Activated naive CD4-positive, alpha-beta T cell treated with anti-CD3 and anti-CD28 coated beads, Interleukin-2, amount 50 U/mL, for 24 hours (primary cell): Measurements from ENCODE around the gene TAS1R3.

Experiments
- H3K27ac Mint-ChIP-seq: one replicate; pipeline ENCODE4 v1.8.0; 2021; ENCODE audit warnings: mild to moderate bottlenecking, mixed read lengths
- H3K27me3 Mint-ChIP-seq: one replicate; pipeline ENCODE4 v1.8.0; 2021; ENCODE audit warnings: mixed read lengths
- H3K36me3 Mint-ChIP-seq: one replicate; pipeline ENCODE4 v1.8.0; 2021; ENCODE audit warnings: mixed read lengths
- H3K4me1 Mint-ChIP-seq: one replicate; pipeline ENCODE4 v1.8.0; 2021; ENCODE audit warnings: mixed read lengths
- H3K4me3 Mint-ChIP-seq: one replicate; pipeline ENCODE4 v1.8.0; 2021; ENCODE audit warnings: mild to moderate bottlenecking, mixed read lengths
- H3K9me3 Mint-ChIP-seq: one replicate; pipeline ENCODE4 v1.8.0; 2021; ENCODE audit warnings: mixed read lengths

The TAS1R3 gene

GRCh38 chr1:1371746-1372711 is 40.9 kb downstream of the TAS1R3 start:
- no peak overlapping the region for H3K27ac Mint-ChIP-seq
- H3K4me3 Mint-ChIP-seq = peak overlapping the region; percentile 68
- H3K27me3 Mint-ChIP-seq = no peaks in the 10 kb centered on the region
- no peaks in the 10 kb centered on the region for H3K36me3 Mint-ChIP-seq
- no peaks in the 10 kb centered on the region for H3K9me3 Mint-ChIP-seq
- peaks cover 17% of the 10 kb centered on the region for H3K4me1 Mint-ChIP-seq

GRCh38 chr1:1373051-1373814 is 42.2 kb downstream of the TAS1R3 start:
- H3K36me3 Mint-ChIP-seq = no peaks in the 10 kb centered on the region
- H3K9me3 Mint-ChIP-seq = no peaks in the 10 kb centered on the region
- no peak overlapping the region for H3K27ac Mint-ChIP-seq
- peaks cover 17% of the 10 kb centered on the region for H3K4me1 Mint-ChIP-seq
- H3K4me3 Mint-ChIP-seq = peak overlapping the region; percentile 93
- no peaks in the 10 kb centered on the region for H3K27me3 Mint-ChIP-seq

GRCh38 chr1:1373815-1374588 is 42.9 kb downstream of the TAS1R3 start:
- Mint-ChIP-seq H3K9me3 (no peaks in the 10 kb centered on the region), H3K4me1 (peaks cover 17% of the 10 kb centered on the region), H3K36me3 (no peaks in the 10 kb centered on the region), H3K27me3 (no peaks in the 10 kb centered on the region), H3K4me3 (peak overlapping the region; percentile 93), H3K27ac (peak overlapping the region; percentile 30)

GRCh38 chr1:1374589-1374928 is 43.5 kb downstream of the TAS1R3 start:
- no peaks in the 10 kb centered on the region for H3K9me3 Mint-ChIP-seq
- peak overlapping the region; percentile 93 for H3K4me3 Mint-ChIP-seq
- H3K27me3 Mint-ChIP-seq = no peaks in the 10 kb centered on the region
- no peak overlapping the region for H3K27ac Mint-ChIP-seq
- H3K36me3 Mint-ChIP-seq = no peaks in the 10 kb centered on the region
- H3K4me1 Mint-ChIP-seq = peaks cover 17% of the 10 kb centered on the region

GRCh38 chr1:1374929-1375662 is 44.0 kb downstream of the TAS1R3 start, which contains the start of gene AURKAIP1:
Gene AURKAIP1, minus strand, starts transcription at chr1:1375207. Its CDS starts 451 bp downstream, at chr1:1374756.
- Mint-ChIP-seq H3K9me3 (no peaks in the 10 kb centered on the region), H3K27ac (peak within 1 kb of the TSS; percentile 98), H3K27me3 (no peaks in the 10 kb centered on the region), H3K4me3 (peak within 1 kb of the TSS; percentile 93), H3K4me1 (peaks cover 16% of the 10 kb centered on the region), H3K36me3 (no peaks in the 10 kb centered on the region)

- Mint-ChIP-seq H3K4me1 (peaks cover 13% of the 10 kb centered on the region), H3K36me3 (no peaks in the 10 kb centered on the region), H3K9me3 (no peaks in the 10 kb centered on the region), H3K27me3 (no peaks in the 10 kb centered on the region), H3K27ac (peak overlapping the region; percentile 59), H3K4me3 (peak overlapping the region; percentile 93)
Observed at GRCh38 chr1:1376551-1377226, 45.6 kb downstream of the TAS1R3 start.

GRCh38 chr1:1377540-1378205 is 46.6 kb downstream of the TAS1R3 start:
- Mint-ChIP-seq H3K36me3 (no peaks in the 10 kb centered on the region), H3K4me3 (no peak overlapping the region), H3K4me1 (peaks cover 9% of the 10 kb centered on the region), H3K27ac (no peak overlapping the region), H3K27me3 (no peaks in the 10 kb centered on the region), H3K9me3 (no peaks in the 10 kb centered on the region)

- Mint-ChIP-seq H3K36me3 (no peaks in the 10 kb centered on the region), H3K27ac (no peak overlapping the region), H3K27me3 (no peaks in the 10 kb centered on the region), H3K9me3 (no peaks in the 10 kb centered on the region), H3K4me3 (no peak overlapping the region), H3K4me1 (no peaks in the 10 kb centered on the region)
Observed at GRCh38 chr1:1380860-1381259, 49.8 kb downstream of the TAS1R3 start.

GRCh38 chr1:1381294-1381693 is 50.2 kb downstream of the TAS1R3 start:
- Mint-ChIP-seq H3K36me3 (no peaks in the 10 kb centered on the region), H3K9me3 (no peaks in the 10 kb centered on the region), H3K4me1 (no peaks in the 10 kb centered on the region), H3K27ac (no peak overlapping the region), H3K4me3 (no peak overlapping the region), H3K27me3 (no peaks in the 10 kb centered on the region)
